Transverse colon (tissue), 3 donors: ENCODE measurements around the gene CFH.

Experiments
- CTCF ChIP-seq, 5 experiments: fragments of 200-600 bp in 3 of 5; fragments of 450-650 bp in 2 of 5; sonication (generic) in 3 of 5; IDR thresholded peaks; 1 replicate in 2 of 5; 2 replicates in 3 of 5; pipeline ENCODE4 v1.5.1; 2016 to 2017; ENCODE audit warnings: antibody characterized with exemption in 5 of 5, inconsistent platforms in 3 of 5, mild to moderate bottlenecking in 2 of 5, moderate library complexity in 1 of 5
- POLR2A ChIP-seq: fragments of 450-650 bp; IDR thresholded peaks from one replicate; pipeline ENCODE4 v1.6.1; 2016; ENCODE audit warnings: antibody characterized with exemption, mild to moderate bottlenecking, moderate library complexity

- no peak for TF ChIP-seq POLR2A
- no peak for TF ChIP-seq CTCF (IDR thresholded peaks at IDR 0.05)
These were observed 38.7 kb downstream of the CFH start for GRCh38 chr1:196690582-196690981.
